GM12878 (cell line): ENCODE measurements around the gene CARHSP1. TPM values are rescaled to one million over a fixed set of nuclear protein-coding genes. Genes with fewer than 3 reads are reported as not detected.

Source experiments
- ATF2 ChIP-seq: IDR thresholded peaks from 2 replicates; pipeline ENCODE4 v1.6.1; 2012; ENCODE audit warnings: low read length, inconsistent platforms
- BACH1 ChIP-seq: fragments of 450-650 bp; IDR thresholded peaks from 2 replicates; pipeline ENCODE4 v1.6.1; 2017; ENCODE audit warnings: mild to moderate bottlenecking, borderline replicate concordance
- BCL3 ChIP-seq: IDR thresholded peaks from 2 replicates; pipeline ENCODE4 v1.6.1; 2011; ENCODE audit warnings: borderline replicate concordance, low read depth, mild to moderate bottlenecking, moderate library complexity, low read length; ENCODE audit not compliant: insufficient read depth, poor library complexity, severe bottlenecking
- BHLHE40 ChIP-seq, 2 experiments: fragments of 450-650 bp in 1 of 2; IDR thresholded peaks; 2 replicates each; pipeline ENCODE4 v1.6.1; 2011 to 2017; ENCODE audit warnings: low read depth in 2 of 2, borderline replicate concordance in 1 of 2, improper control_type of control experiment in 1 of 2, low read length in 1 of 2, mild to moderate bottlenecking in 1 of 2
- CHD4 ChIP-seq: fragments of 200-600 bp; sonication (generic); IDR thresholded peaks from 2 replicates; pipeline ENCODE4 v1.6.1; 2016; ENCODE audit warnings: mild to moderate bottlenecking
- E2F8 ChIP-seq: fragments of 450-650 bp; IDR thresholded peaks from 2 replicates; pipeline ENCODE4 v1.6.1; 2018; ENCODE audit warnings: mild to moderate bottlenecking, low read depth, moderate library complexity; ENCODE audit not compliant: partially characterized antibody
- HDAC2 ChIP-seq: fragments of 200-600 bp; sonication (generic); IDR thresholded peaks from 2 replicates; pipeline ENCODE4 v1.6.1; 2017
- IRF4 ChIP-seq: IDR thresholded peaks from 2 replicates; pipeline ENCODE4 v1.6.1; 2011; ENCODE audit warnings: low read depth, low read length
- KLF5 ChIP-seq: fragments of 450-650 bp; IDR thresholded peaks from 2 replicates; pipeline ENCODE4 v1.6.1; 2014; ENCODE audit warnings: mild to moderate bottlenecking; ENCODE audit not compliant: partially characterized antibody
- LARP7 ChIP-seq: fragments of 450-650 bp; IDR thresholded peaks from 2 replicates; pipeline ENCODE4 v1.6.1; 2017; ENCODE audit warnings: mild to moderate bottlenecking
- MTA3 ChIP-seq: IDR thresholded peaks from 2 replicates; pipeline ENCODE4 v1.6.1; 2012; ENCODE audit warnings: low read length, inconsistent platforms, borderline replicate concordance
- MYC ChIP-seq: IDR thresholded peaks from 2 replicates; pipeline ENCODE4 v1.6.1; 2011; ENCODE audit warnings: mild to moderate bottlenecking, low read length, moderate library complexity, inconsistent platforms; ENCODE audit not compliant: insufficient read depth, insufficient replicate concordance, insufficient read length, severe bottlenecking
- NR2F1 ChIP-seq: fragments of 450-650 bp; conservative IDR thresholded peaks from 2 replicates; pipeline ENCODE4 v1.6.1; 2017; ENCODE audit warnings: mild to moderate bottlenecking
- PKNOX1 ChIP-seq: fragments of 450-650 bp; IDR thresholded peaks from 2 replicates; pipeline ENCODE4 v1.6.1; 2016; ENCODE audit warnings: mild to moderate bottlenecking
- PML ChIP-seq: IDR thresholded peaks from 2 replicates; pipeline ENCODE4 v1.6.1; 2012; ENCODE audit warnings: low read length, inconsistent platforms
- SIX5 ChIP-seq: IDR thresholded peaks from 2 replicates; pipeline ENCODE4 v1.6.1; 2011; ENCODE audit warnings: mild to moderate bottlenecking, low read depth, low read length, moderate library complexity; ENCODE audit not compliant: severe bottlenecking
- SMC3 ChIP-seq: IDR thresholded peaks from 2 replicates; pipeline ENCODE4 v1.6.1; 2011; ENCODE audit warnings: low read length, improper control_type of control experiment, borderline replicate concordance
- SUZ12 ChIP-seq: fragments of 200-600 bp; sonication (generic); IDR thresholded peaks from one replicate; pipeline ENCODE4 v1.6.1; 2018; ENCODE audit warnings: antibody characterized with exemption, mild to moderate bottlenecking; ENCODE audit not compliant: unreplicated experiment
- TARDBP ChIP-seq: IDR thresholded peaks from 2 replicates; pipeline ENCODE4 v1.6.1; 2016; ENCODE audit warnings: borderline replicate concordance
- ZBTB11 ChIP-seq: fragments of 450-650 bp; formaldehyde crosslinking; IDR thresholded peaks from 2 replicates; pipeline ENCODE4 v1.5.0; 2022; ENCODE audit warnings: mild to moderate bottlenecking, missing genetic modification characterization
- polyA plus RNA-seq, 11 experiments: library from polyadenylated mRNA; depleted of rRNA in 4 of 11; unstranded in 6 of 11; stranded (reverse) in 5 of 11; fragments of >200 nt; fragmentation: Nextera tagmentation in 4 of 11; fragmentation: Illumina TruSeq in 1 of 11; extraction: Ambion mirVana in 4 of 11; extraction: Trizol in 1 of 11; gene quantifications; 1 replicate in 1 of 11; 2 replicates in 10 of 11; pipeline versions ENCODE4 v1.2.1 to v1.2.3, GENCODE V29; 2011 to 2016; ENCODE audit warnings: inconsistent platforms in 2 of 11, missing spikeins in 2 of 11, low read depth in 1 of 11
- total RNA-seq, 4 experiments: library from RNA; depleted of rRNA in 3 of 4; stranded (reverse); fragments of >200 nt in 3 of 4; fragmentation: Illumina TruSeq in 1 of 4; extraction: Trizol in 1 of 4; gene quantifications; 2 replicates each; pipeline versions ENCODE4 v1.2.1 to v1.2.3, GENCODE V29; 2013 to 2021

Gene CARHSP1
- total and polyA plus RNA-seq, 10 of the 15 experiments (the other 5 are each of a cell fraction or from before 2014, with no cell fraction given) = 5.5 to 112 (median 67.0) TPM

GRCh38 chr16:8818504-8819270 is 50.1 kb downstream of the CARHSP1 start (continued):
- TF ChIP-seq BCL3 = no peak
- TF ChIP-seq SUZ12 = no peak
- no peak for TF ChIP-seq PML
- no peak for TF ChIP-seq ATF2
- TF ChIP-seq BHLHE40 (IDR thresholded peaks at IDR 0.05; ENCODE audit: borderline replicate concordance in 1 of 2, low read depth in 2 of 2, low read length in 1 of 2) = peak; percentile 32 to 58; a peak in 2 of 4 replicates
- TF ChIP-seq ZBTB11 (CRISPR knock-in tag) = no peak
- no peak; the same call in 1 of the 2 replicates for TF ChIP-seq BACH1
- TF ChIP-seq SMC3 = no peak
- peak; percentile 6 for TF ChIP-seq SIX5
- no peak for TF ChIP-seq MTA3
- TF ChIP-seq HDAC2 = no peak
- TF ChIP-seq E2F8 = no peak
- no peak for TF ChIP-seq MYC
- no peak for TF ChIP-seq PKNOX1
- TF ChIP-seq CHD4 = no peak
- TF ChIP-seq NR2F1 = no peak
- TF ChIP-seq TARDBP = no peak
- TF ChIP-seq IRF4 = no peak
- no peak for TF ChIP-seq LARP7
- TF ChIP-seq KLF5 = no peak
